Retinal pigment epithelial cell (primary cell): ENCODE measurements around the gene FAM184A.

Experiments used
- DNase-seq: peaks from one replicate; pipeline ENCODE4 v3.0.0-alpha.2; 2010; ENCODE audit warnings: low read depth
- H3K4me3 ChIP-seq: 2 replicates; pipeline ENCODE4 v1.5.1; 2011; ENCODE audit warnings: mild to moderate bottlenecking, low read length, control low read depth, moderate library complexity
- CTCF ChIP-seq: conservative IDR thresholded peaks from 2 replicates; pipeline ENCODE4 v1.5.1; 2011; ENCODE audit warnings: low read depth, low read length, control low read depth, inconsistent platforms

FAM184A gene

GRCh38 chr6:119040229-119040628 is 38.2 kb downstream of the FAM184A start:
- no peak overlapping the region for H3K4me3 ChIP-seq
- no peak for DNase-seq
- no peak for TF ChIP-seq CTCF

GRCh38 chr6:119037941-119038623 is 40.4 kb downstream of the FAM184A start:
- no peak for DNase-seq
- H3K4me3 ChIP-seq, result no peak overlapping the region
- TF ChIP-seq CTCF, result no peak

GRCh38 chr6:119037264-119037663 is 41.2 kb downstream of the FAM184A start:
- DNase-seq, result no peak
- H3K4me3 ChIP-seq, result no peak overlapping the region
- no peak for TF ChIP-seq CTCF

- TF ChIP-seq CTCF, result no peak
- no peak overlapping the region for H3K4me3 ChIP-seq
- DNase-seq, result no peak
Observed at GRCh38 chr6:119036081-119036480, 42.4 kb downstream of the FAM184A start.

GRCh38 chr6:119035459-119035858 is 43.0 kb downstream of the FAM184A start:
- no peak for DNase-seq
- H3K4me3 ChIP-seq, result no peak overlapping the region
- TF ChIP-seq CTCF, result no peak

- H3K4me3 ChIP-seq, result no peak overlapping the region
Observed at GRCh38 chr6:119034827-119035458, 43.5 kb downstream of the FAM184A start.

More at GRCh38 chr6:119034827-119035458, 43.5 kb downstream of the FAM184A start:
- TF ChIP-seq CTCF, result no peak
- peak; percentile 2 for DNase-seq
